Measurements from ENCODE around the gene DNAJC5G. TPM values are rescaled to one million over a fixed set of nuclear protein-coding genes. Genes with fewer than 3 reads are reported as not detected.

DNAJC5G gene
- total and polyA plus RNA-seq, 12 donors, result 0.14 to 2.9 (median 1.1) TPM; not detected in 4

GRCh38 chr2:27309651-27310050 is 34.4 kb downstream of the DNAJC5G start:
- no peak for TF ChIP-seq POLR2A (IDR thresholded peaks at IDR 0.05)
- TF ChIP-seq CTCF (IDR thresholded peaks at IDR 0.05), result no peak
- no peak overlapping the region for H3K27ac ChIP-seq
- no peak overlapping the region for H3K4me3 ChIP-seq
- peaks cover 10 to 21% of the 10 kb centered on the region in 2 donors for H3K4me1 ChIP-seq (replicated peaks in 1 of 2)
- no peak for DNase-seq
- no peaks in the 10 kb centered on the region for H3K9me3 ChIP-seq (replicated peaks in 1 of 3)
- H3K36me3 ChIP-seq (replicated peaks in 1 of 2), result peaks cover 0 to 6% of the 10 kb centered on the region in 2 donors
- peaks cover 19% of the 10 kb centered on the region for H3K27me3 ChIP-seq
- 91 to 93% (median 92%) methylated on average over 6 of the region's 6 CpGs for WGBS, 4 donors
- intact Hi-C loops (cut with DNase I), result loop anchor here in 1 of 2 donors (10.0 kb wide), 1 partner anchor 65 kb away; no protein-coding TSS in a partner anchor

GRCh38 chr2:27312152-27312551 is 36.9 kb downstream of the DNAJC5G start:
- Histone ChIP-seq H3K4me3 (no peak overlapping the region), H3K36me3 (replicated peaks in 1 of 2) (peaks cover 0 to 6% of the 10 kb centered on the region in 2 donors), H3K9me3 (replicated peaks in 1 of 3) (no peaks in the 10 kb centered on the region), H3K27me3 (peaks cover 10% of the 10 kb centered on the region), H3K27ac (no peak overlapping the region), H3K4me1 (replicated peaks in 1 of 2) (peaks cover 10 to 15% of the 10 kb centered on the region in 2 donors)
- no peak for DNase-seq
- no peak for TF ChIP-seq CTCF (IDR thresholded peaks at IDR 0.05)
- intact Hi-C loops (cut with DNase I), result no loop called here
- 89 to 100% (median 97%) methylated on average over 2 to 3 of the region's 3 CpGs for WGBS, 4 donors

GRCh38 chr2:27313882-27314645 is 38.8 kb downstream of the DNAJC5G start:
- TF ChIP-seq CTCF (IDR thresholded peaks at IDR 0.05), result no peak
- no peak for TF ChIP-seq POLR2A (IDR thresholded peaks at IDR 0.05)
- Histone ChIP-seq H3K4me1 (replicated peaks in 1 of 2) (no peaks in the 10 kb centered on the region), H3K27ac (no peak overlapping the region), H3K4me3 (no peak overlapping the region), H3K9me3 (replicated peaks in 1 of 3) (no peaks in the 10 kb centered on the region), H3K36me3 (replicated peaks in 1 of 2) (peaks cover 0 to 6% of the 10 kb centered on the region in 2 donors), H3K27me3 (no peaks in the 10 kb centered on the region)
- 92 to 96% (median 94%) methylated on average over 8 of the region's 8 CpGs for WGBS, 4 donors
- intact Hi-C loops (cut with DNase I), result no loop called here
- DNase-seq, result no peak

GRCh38 chr2:27314709-27315108 is 39.5 kb downstream of the DNAJC5G start:
- peaks cover 0 to 2% of the 10 kb centered on the region in 2 donors for H3K36me3 ChIP-seq (replicated peaks in 1 of 2)

More at GRCh38 chr2:27314709-27315108, 39.5 kb downstream of the DNAJC5G start:
- H3K9me3 ChIP-seq (replicated peaks in 1 of 3), result no peaks in the 10 kb centered on the region
- TF ChIP-seq POLR2A (IDR thresholded peaks at IDR 0.05) (no peak), CTCF (IDR thresholded peaks at IDR 0.05) (no peak)
- no peak for DNase-seq
- H3K27ac ChIP-seq, result no peak overlapping the region
- 87 to 91% (median 89%) methylated on average over 5 to 9 of the region's 9 CpGs for WGBS, 4 donors
- no peaks in the 10 kb centered on the region for H3K4me1 ChIP-seq (replicated peaks in 1 of 2)
- no peaks in the 10 kb centered on the region for H3K27me3 ChIP-seq
- no peak overlapping the region for H3K4me3 ChIP-seq
- intact Hi-C loops (cut with DNase I), result no loop called here
